ENCODE data around the gene THRA. TPM values are rescaled to one million over a fixed set of nuclear protein-coding genes. Genes with fewer than 3 reads are reported as not detected.
A peak's percentile ranks its signal among the peaks of the same experiment; 100 is the strongest.

Gene THRA
- total and polyA plus RNA-seq, 9 of the 15 experiments (the other 6 are each of a cell fraction or from before 2014, with no cell fraction given): 0.34 to 23.4 (median 12.7) TPM

DNA sequence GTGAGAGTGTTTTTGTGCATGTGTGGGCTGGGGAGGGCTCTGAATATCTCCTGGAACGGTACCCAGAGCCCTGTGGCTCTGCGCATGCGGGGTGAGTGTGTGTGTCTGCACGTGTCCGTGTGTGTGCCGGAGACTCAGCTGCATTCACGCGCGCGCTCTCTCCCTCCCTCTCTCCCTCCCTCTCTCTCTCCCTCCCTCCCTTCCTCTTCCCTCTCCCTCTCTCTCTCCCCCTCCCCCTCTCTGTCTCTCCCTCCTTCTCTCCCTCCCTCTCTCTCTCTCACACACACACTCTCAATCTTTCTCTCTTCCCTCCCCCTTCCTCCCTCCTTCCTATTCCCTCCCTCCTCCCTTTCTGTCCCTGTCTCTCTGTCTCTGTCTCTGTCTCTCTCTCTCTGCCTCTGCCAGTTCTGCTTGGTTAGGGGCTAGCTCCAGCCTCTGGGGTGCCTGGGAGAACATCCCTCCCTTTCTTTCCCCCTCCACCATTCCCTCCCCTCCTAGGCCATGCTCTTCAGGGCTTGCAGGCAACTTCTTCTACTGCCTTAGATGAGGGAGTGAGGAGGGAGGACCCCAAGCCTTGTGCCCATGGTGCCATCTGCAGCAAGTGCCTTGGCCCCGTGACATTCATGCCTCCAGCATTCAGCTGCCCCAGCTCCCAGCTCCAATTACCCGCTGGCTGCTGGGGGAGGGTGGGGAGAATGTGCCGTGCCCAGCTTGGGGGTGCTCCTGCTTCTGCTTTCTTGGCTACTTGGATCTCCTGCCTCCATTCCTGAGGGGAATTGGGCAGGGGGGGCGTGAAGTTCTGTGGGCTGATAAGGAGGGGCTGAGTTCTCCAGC is 6.4 kb downstream of the THRA start (continued):
- peak; percentile 96 for TF ChIP-seq NRF1 (conservative IDR thresholded peaks at IDR 0.05 in 1 of 2, IDR thresholded peaks at IDR 0.05 in 1 of 2)
- TF ChIP-seq ETV5 (CRISPR knock-in tag; IDR thresholded peaks at IDR 0.05; ENCODE audit: low read depth): no peak
- TF ChIP-seq, protein P1, sequence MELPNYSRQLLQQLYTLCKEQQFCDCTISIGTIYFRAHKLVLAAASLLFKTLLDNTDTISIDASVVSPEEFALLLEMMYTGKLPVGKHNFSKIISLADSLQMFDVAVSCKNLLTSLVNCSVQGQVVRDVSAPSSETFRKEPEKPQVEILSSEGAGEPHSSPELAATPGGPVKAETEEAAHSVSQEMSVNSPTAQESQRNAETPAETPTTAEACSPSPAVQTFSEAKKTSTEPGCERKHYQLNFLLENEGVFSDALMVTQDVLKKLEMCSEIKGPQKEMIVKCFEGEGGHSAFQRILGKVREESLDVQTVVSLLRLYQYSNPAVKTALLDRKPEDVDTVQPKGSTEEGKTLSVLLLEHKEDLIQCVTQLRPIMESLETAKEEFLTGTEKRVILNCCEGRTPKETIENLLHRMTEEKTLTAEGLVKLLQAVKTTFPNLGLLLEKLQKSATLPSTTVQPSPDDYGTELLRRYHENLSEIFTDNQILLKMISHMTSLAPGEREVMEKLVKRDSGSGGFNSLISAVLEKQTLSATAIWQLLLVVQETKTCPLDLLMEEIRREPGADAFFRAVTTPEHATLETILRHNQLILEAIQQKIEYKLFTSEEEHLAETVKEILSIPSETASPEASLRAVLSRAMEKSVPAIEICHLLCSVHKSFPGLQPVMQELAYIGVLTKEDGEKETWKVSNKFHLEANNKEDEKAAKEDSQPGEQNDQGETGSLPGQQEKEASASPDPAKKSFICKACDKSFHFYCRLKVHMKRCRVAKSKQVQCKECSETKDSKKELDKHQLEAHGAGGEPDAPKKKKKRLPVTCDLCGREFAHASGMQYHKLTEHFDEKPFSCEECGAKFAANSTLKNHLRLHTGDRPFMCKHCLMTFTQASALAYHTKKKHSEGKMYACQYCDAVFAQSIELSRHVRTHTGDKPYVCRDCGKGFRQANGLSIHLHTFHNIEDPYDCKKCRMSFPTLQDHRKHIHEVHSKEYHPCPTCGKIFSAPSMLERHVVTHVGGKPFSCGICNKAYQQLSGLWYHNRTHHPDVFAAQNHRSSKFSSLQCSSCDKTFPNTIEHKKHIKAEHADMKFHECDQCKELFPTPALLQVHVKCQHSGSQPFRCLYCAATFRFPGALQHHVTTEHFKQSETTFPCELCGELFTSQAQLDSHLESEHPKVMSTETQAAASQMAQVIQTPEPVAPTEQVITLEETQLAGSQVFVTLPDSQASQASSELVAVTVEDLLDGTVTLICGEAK (IDR thresholded peaks at IDR 0.05): 0 out of 2 replicates have a peak, but pooled peaks have one; percentile 35
- TF ChIP-seq, protein P1 (CRISPR knock-in tag; IDR thresholded peaks at IDR 0.05): no peak
- peak; percentile 45 to 63; a peak in 3 of 4 replicates for TF ChIP-seq TRIM24 (IDR thresholded peaks at IDR 0.05)
- TF ChIP-seq, protein P2, sequence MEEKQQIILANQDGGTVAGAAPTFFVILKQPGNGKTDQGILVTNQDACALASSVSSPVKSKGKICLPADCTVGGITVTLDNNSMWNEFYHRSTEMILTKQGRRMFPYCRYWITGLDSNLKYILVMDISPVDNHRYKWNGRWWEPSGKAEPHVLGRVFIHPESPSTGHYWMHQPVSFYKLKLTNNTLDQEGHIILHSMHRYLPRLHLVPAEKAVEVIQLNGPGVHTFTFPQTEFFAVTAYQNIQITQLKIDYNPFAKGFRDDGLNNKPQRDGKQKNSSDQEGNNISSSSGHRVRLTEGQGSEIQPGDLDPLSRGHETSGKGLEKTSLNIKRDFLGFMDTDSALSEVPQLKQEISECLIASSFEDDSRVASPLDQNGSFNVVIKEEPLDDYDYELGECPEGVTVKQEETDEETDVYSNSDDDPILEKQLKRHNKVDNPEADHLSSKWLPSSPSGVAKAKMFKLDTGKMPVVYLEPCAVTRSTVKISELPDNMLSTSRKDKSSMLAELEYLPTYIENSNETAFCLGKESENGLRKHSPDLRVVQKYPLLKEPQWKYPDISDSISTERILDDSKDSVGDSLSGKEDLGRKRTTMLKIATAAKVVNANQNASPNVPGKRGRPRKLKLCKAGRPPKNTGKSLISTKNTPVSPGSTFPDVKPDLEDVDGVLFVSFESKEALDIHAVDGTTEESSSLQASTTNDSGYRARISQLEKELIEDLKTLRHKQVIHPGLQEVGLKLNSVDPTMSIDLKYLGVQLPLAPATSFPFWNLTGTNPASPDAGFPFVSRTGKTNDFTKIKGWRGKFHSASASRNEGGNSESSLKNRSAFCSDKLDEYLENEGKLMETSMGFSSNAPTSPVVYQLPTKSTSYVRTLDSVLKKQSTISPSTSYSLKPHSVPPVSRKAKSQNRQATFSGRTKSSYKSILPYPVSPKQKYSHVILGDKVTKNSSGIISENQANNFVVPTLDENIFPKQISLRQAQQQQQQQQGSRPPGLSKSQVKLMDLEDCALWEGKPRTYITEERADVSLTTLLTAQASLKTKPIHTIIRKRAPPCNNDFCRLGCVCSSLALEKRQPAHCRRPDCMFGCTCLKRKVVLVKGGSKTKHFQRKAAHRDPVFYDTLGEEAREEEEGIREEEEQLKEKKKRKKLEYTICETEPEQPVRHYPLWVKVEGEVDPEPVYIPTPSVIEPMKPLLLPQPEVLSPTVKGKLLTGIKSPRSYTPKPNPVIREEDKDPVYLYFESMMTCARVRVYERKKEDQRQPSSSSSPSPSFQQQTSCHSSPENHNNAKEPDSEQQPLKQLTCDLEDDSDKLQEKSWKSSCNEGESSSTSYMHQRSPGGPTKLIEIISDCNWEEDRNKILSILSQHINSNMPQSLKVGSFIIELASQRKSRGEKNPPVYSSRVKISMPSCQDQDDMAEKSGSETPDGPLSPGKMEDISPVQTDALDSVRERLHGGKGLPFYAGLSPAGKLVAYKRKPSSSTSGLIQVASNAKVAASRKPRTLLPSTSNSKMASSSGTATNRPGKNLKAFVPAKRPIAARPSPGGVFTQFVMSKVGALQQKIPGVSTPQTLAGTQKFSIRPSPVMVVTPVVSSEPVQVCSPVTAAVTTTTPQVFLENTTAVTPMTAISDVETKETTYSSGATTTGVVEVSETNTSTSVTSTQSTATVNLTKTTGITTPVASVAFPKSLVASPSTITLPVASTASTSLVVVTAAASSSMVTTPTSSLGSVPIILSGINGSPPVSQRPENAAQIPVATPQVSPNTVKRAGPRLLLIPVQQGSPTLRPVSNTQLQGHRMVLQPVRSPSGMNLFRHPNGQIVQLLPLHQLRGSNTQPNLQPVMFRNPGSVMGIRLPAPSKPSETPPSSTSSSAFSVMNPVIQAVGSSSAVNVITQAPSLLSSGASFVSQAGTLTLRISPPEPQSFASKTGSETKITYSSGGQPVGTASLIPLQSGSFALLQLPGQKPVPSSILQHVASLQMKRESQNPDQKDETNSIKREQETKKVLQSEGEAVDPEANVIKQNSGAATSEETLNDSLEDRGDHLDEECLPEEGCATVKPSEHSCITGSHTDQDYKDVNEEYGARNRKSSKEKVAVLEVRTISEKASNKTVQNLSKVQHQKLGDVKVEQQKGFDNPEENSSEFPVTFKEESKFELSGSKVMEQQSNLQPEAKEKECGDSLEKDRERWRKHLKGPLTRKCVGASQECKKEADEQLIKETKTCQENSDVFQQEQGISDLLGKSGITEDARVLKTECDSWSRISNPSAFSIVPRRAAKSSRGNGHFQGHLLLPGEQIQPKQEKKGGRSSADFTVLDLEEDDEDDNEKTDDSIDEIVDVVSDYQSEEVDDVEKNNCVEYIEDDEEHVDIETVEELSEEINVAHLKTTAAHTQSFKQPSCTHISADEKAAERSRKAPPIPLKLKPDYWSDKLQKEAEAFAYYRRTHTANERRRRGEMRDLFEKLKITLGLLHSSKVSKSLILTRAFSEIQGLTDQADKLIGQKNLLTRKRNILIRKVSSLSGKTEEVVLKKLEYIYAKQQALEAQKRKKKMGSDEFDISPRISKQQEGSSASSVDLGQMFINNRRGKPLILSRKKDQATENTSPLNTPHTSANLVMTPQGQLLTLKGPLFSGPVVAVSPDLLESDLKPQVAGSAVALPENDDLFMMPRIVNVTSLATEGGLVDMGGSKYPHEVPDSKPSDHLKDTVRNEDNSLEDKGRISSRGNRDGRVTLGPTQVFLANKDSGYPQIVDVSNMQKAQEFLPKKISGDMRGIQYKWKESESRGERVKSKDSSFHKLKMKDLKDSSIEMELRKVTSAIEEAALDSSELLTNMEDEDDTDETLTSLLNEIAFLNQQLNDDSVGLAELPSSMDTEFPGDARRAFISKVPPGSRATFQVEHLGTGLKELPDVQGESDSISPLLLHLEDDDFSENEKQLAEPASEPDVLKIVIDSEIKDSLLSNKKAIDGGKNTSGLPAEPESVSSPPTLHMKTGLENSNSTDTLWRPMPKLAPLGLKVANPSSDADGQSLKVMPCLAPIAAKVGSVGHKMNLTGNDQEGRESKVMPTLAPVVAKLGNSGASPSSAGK (IDR thresholded peaks at IDR 0.05): peak; percentile 78

All from K562 (cell line).